MM.1S (cell line): ENCODE data around the gene AKAP5.

Experiments
- DNase-seq: peaks from one replicate; pipeline ENCODE4 v3.0.0-alpha.2; 2015
- H2AFZ ChIP-seq: fragments of 300-600 bp; sonication (generic); 2 replicates; pipeline ENCODE4 v1.6.0; 2016; ENCODE audit warnings: antibody characterized with exemption, low read length
- H3F3A ChIP-seq: fragments of 300-600 bp; sonication (generic); 2 replicates; pipeline ENCODE4 v1.6.1; 2016; ENCODE audit warnings: mild to moderate bottlenecking, antibody characterized with exemption, low read length, moderate library complexity, mixed read lengths; ENCODE audit not compliant: insufficient read depth
- H3K27ac ChIP-seq: fragments of 300-600 bp; sonication (generic); 2 replicates; pipeline ENCODE4 v1.5.1; 2016; ENCODE audit warnings: mild to moderate bottlenecking, low read length
- H3K27me3 ChIP-seq: fragments of 300-600 bp; sonication (generic); replicated peaks from 2 replicates; pipeline ENCODE4 v1.6.0; 2016; ENCODE audit warnings: low read length; ENCODE audit not compliant: insufficient read depth
- H3K36me3 ChIP-seq: fragments of 300-600 bp; sonication (generic); replicated peaks from 2 replicates; pipeline ENCODE4 v1.6.1; 2016; ENCODE audit warnings: mild to moderate bottlenecking, low read length, mixed read lengths; ENCODE audit not compliant: insufficient read depth
- H3K4me1 ChIP-seq: fragments of 300-600 bp; sonication (generic); 2 replicates; pipeline ENCODE4 v1.6.1; 2016; ENCODE audit warnings: low read length, mixed read lengths
- H3K4me2 ChIP-seq: fragments of 300-600 bp; sonication (generic); 2 replicates; pipeline ENCODE4 v1.6.0; 2016; ENCODE audit warnings: low read depth, low read length
- H3K4me3 ChIP-seq: fragments of 300-600 bp; sonication (generic); 2 replicates; pipeline ENCODE4 v1.5.1; 2016; ENCODE audit warnings: low read length, mixed read lengths
- H3K79me2 ChIP-seq: fragments of 300-600 bp; sonication (generic); 2 replicates; pipeline ENCODE4 v1.6.1; 2016; ENCODE audit warnings: mixed run types, low read length, mixed read lengths
- H3K9ac ChIP-seq: fragments of 300-600 bp; sonication (generic); 2 replicates; pipeline ENCODE4 v1.6.1; 2016; ENCODE audit warnings: low read length, mixed read lengths
- H3K9me2 ChIP-seq: fragments of 300-600 bp; sonication (generic); replicated peaks from 2 replicates; pipeline ENCODE4 v1.6.1; 2016; ENCODE audit warnings: mild to moderate bottlenecking, low read length, mixed read lengths; ENCODE audit not compliant: insufficient read depth
- H3K9me3 ChIP-seq: fragments of 300-600 bp; sonication (generic); replicated peaks from 2 replicates; pipeline ENCODE4 v1.6.1; 2016; ENCODE audit warnings: mild to moderate bottlenecking, low read length, mixed read lengths; ENCODE audit not compliant: insufficient read depth
- H4K20me1 ChIP-seq: fragments of 300-600 bp; sonication (generic); 2 replicates; pipeline ENCODE4 v1.6.1; 2016; ENCODE audit warnings: mild to moderate bottlenecking, low read length, moderate library complexity, mixed read lengths; ENCODE audit not compliant: insufficient read depth
- CTCF ChIP-seq: fragments of 300-600 bp; sonication (generic); IDR thresholded peaks from 2 replicates; pipeline ENCODE4 v1.5.1; 2016; ENCODE audit warnings: antibody characterized with exemption, low read length, mixed read lengths
- EZH2 ChIP-seq: fragments of 300-600 bp; sonication (generic); optimal IDR thresholded peaks from 2 replicates; pipeline ENCODE3; 2017; ENCODE audit warnings: low read depth, mild to moderate bottlenecking, antibody characterized with exemption, low read length, mixed read lengths
- EZH2phosphoT487 ChIP-seq: fragments of 300-600 bp; sonication (generic); IDR thresholded peaks from 2 replicates; pipeline ENCODE4 v1.6.1; 2018; ENCODE audit warnings: antibody characterized with exemption, low read length

Gene AKAP5

GRCh38 chr14:64434528-64434927 lies 30.8 kb upstream of the AKAP5 start:
- TF ChIP-seq EZH2 (no peak), EZH2phosphoT487 (no peak), CTCF (no peak)
- no peaks in the 10 kb centered on the region for H3K36me3 ChIP-seq

GRCh38 chr14:64438181-64438841 lies 27.0 kb upstream of the AKAP5 start:
- no peaks in the 10 kb centered on the region for H3K36me3 ChIP-seq
- no peaks in the 10 kb centered on the region for H3K9me2 ChIP-seq
- H3K27ac ChIP-seq: no peak overlapping the region
- TF ChIP-seq EZH2 (no peak), CTCF (no peak), EZH2phosphoT487 (no peak)
- no peaks in the 10 kb centered on the region for H3K79me2 ChIP-seq
- H3K4me1 ChIP-seq: peaks cover 4% of the 10 kb centered on the region; the same call in 1 of the 2 replicates
- H2AFZ ChIP-seq: no peak overlapping the region
- H3K4me3 ChIP-seq: no peak overlapping the region
- H3F3A ChIP-seq: no peaks in the 10 kb centered on the region
- H3K4me2 ChIP-seq: no peak overlapping the region
- DNase-seq: no peak
- H3K9ac ChIP-seq: no peak overlapping the region
- H4K20me1 ChIP-seq: no peaks in the 10 kb centered on the region
- no peaks in the 10 kb centered on the region for H3K9me3 ChIP-seq
- H3K27me3 ChIP-seq: no peaks in the 10 kb centered on the region

More at GRCh38 chr14:64434528-64434927, 30.8 kb upstream of the AKAP5 start:
- Histone ChIP-seq H4K20me1 (no peaks in the 10 kb centered on the region), H3K27me3 (no peaks in the 10 kb centered on the region), H3K4me2 (no peak overlapping the region), H3F3A (no peaks in the 10 kb centered on the region), H3K4me1 (no peaks in the 10 kb centered on the region), H2AFZ (no peak overlapping the region), H3K27ac (no peak overlapping the region), H3K79me2 (no peaks in the 10 kb centered on the region), H3K9me2 (no peaks in the 10 kb centered on the region), H3K4me3 (no peak overlapping the region), H3K9ac (no peak overlapping the region), H3K9me3 (no peaks in the 10 kb centered on the region)
- no peak for DNase-seq

GRCh38 chr14:64439141-64439540 lies 26.2 kb upstream of the AKAP5 start:
- H3K27me3 ChIP-seq: no peaks in the 10 kb centered on the region
- no peak overlapping the region for H3K4me2 ChIP-seq
- TF ChIP-seq EZH2phosphoT487 (no peak), CTCF (no peak), EZH2 (no peak)
- no peaks in the 10 kb centered on the region for H3K9me3 ChIP-seq
- H4K20me1 ChIP-seq: no peaks in the 10 kb centered on the region
- DNase-seq: no peak
- H3K36me3 ChIP-seq: no peaks in the 10 kb centered on the region
- H3F3A ChIP-seq: peaks cover under 1% of the 10 kb centered on the region
- H3K4me3 ChIP-seq: no peak overlapping the region
- H3K4me1 ChIP-seq: peaks cover 13% of the 10 kb centered on the region
- no peak overlapping the region for H3K9ac ChIP-seq
- H2AFZ ChIP-seq: no peak overlapping the region
- no peaks in the 10 kb centered on the region for H3K79me2 ChIP-seq
- H3K9me2 ChIP-seq: no peaks in the 10 kb centered on the region
- H3K27ac ChIP-seq: no peak overlapping the region
